ENCODE results near the gene FGF13.
A peak's percentile ranks its signal among the peaks of the same experiment; 100 is the strongest.

GRCh38 chrX:138745196-138745595 is 33.7 kb upstream of the FGF13 start:
- TF ChIP-seq CTCF (IDR thresholded peaks at IDR 0.05; ENCODE audit: low read depth, low read length, missing input control) (peak; percentile 65), MAX (IDR thresholded peaks at IDR 0.05) (no peak), REST (IDR thresholded peaks at IDR 0.05) (no peak), YY1 (IDR thresholded peaks at IDR 0.05) (no peak), ATF3 (IDR thresholded peaks at IDR 0.05) (no peak), JUND (IDR thresholded peaks at IDR 0.05) (no peak), RXRA (IDR thresholded peaks at IDR 0.05) (no peak), TAF1 (conservative IDR thresholded peaks at IDR 0.05) (no peak), RAD21 (IDR thresholded peaks at IDR 0.05) (peak; percentile 75 to 86), EGR1 (IDR thresholded peaks at IDR 0.05; ENCODE audit: low read depth in 2 of 2) (no peak), FOXA1 (IDR thresholded peaks at IDR 0.05) (no peak), ZBTB33 (IDR thresholded peaks at IDR 0.05) (no peak), NR2F2 (IDR thresholded peaks at IDR 0.05) (no peak)

All from liver (tissue), 3 donors.